Islet precursor cell (in vitro differentiated cells): Measurements from ENCODE around the gene LRRC14B.
"Not testable (repeated sequence)": the region's sequence is repeated elsewhere in the genome, so short reads cannot be mapped to it uniquely, and the experiment has no call there.

Experiments
- DNase-seq: peaks from one replicate; pipeline ENCODE4 v3.0.0-alpha.2; 2018

LRRC14B gene

DNA sequence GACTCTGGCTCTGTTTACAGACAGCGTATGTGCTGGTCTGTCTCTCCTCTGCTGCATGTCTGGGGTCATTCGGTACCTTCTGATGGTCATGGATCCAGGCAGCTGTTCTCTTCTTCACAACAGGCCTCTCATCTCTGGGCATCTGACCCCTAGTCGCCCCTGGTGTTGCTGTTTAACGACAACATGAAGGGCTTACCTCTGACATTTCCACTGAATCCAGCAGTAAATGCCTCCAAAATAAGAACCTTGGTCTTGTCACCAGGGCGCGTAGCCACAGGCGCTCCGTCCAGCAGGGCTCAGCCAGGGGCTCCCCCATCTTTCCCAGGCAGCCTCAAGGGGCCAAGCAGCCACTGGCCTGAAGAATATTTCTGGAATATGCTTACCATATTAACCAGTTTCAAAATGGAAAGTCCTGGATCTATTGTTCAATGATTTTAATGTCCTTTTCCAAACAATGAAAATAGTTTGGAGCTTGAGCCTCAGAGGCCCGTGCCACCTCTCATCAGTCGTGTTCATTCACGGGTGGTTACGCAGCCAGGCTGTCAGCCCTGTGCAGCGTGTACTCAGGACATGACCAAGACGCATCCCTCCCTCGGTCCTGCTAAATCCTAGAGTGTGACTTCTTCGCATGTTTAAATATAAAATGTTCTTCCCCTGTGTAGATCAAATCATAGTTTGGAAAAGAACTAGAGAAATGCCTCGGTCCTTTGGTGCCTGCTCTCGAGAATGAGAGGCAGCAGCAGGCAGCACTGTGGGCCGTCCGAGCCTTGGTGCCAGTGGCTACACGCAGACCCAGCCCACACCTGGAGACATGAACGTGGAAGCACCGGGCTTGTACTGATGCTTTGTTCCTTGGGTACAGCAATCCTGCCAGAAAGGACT lies 30.1 kb upstream of the LRRC14B start:
- DNase-seq: no peak

- DNase-seq: no peak
These were observed 29.5 kb upstream of the LRRC14B start for GRCh38 chr5:161803-162110.

GRCh38 chr5:162190-162564 lies 29.1 kb upstream of the LRRC14B start:
- no peak for DNase-seq

DNA sequence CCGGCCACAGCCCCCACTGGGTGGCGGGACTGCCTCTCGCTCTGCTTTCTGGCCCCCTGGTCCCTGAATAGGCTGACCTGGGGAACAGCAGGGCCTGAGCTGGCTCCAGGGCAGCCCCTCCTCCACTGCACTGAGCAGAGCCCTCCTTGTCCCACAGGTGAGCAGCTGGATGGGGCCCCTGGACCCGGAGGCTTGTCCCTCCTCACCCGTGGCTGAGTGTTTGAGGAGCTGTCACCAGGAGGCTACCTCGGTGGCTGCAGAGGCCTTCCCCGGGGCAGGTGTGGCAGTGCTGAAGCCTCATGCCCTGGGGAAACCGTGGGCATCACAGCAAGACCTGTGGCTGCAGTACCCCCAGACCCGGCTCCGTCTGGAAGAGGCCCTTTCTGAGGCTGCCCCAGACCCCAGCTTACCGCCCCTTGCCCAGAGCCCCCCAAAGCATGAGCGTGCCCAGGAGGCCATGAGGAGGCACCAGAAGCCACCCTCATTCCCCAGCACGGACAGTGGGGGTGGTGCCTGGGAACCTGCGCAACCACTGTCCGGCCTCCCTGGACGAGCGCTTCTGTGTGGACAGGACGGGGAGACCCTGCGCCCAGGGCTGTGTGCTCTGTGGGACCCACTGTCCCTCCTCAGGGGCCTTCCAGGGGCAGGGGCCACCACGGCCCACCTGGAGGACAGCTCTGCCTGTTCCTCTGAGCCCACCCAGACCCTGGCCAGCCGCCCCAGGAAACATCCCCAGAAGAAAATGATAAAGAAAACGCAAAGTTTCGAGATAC lies 28.5 kb upstream of the LRRC14B start:
- DNase-seq: no peak

- no peak for DNase-seq
These were observed 28.0 kb upstream of the LRRC14B start for GRCh38 chr5:163338-163620.

GRCh38 chr5:163841-164240 lies 27.5 kb upstream of the LRRC14B start:
- DNase-seq: no peak

DNA sequence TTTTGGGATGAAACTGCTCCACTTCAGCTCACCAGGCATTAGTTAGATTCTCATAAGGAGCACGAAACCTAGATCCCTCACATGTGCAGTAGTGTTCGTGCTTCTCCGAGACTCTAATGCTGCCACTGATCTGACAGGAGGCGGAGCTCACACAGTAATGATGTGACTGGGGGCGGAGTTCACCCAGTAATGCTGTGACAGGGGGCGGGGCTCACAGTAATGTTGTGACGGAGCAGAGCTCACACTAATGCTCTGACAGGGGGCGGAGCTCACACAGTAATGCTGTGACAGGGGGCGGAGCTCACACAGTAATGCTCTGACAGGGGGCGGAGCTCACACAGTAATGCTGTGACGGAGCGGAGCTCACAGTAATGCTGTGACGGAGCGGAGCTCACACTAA lies 27.1 kb upstream of the LRRC14B start:
- DNase-seq: no peak

- not testable (repeated sequence) for DNase-seq
These were observed 26.5 kb upstream of the LRRC14B start for GRCh38 chr5:164783-165182.

- no peak for DNase-seq
These were observed 24.6 kb upstream of the LRRC14B start for GRCh38 chr5:166441-167372.

DNA sequence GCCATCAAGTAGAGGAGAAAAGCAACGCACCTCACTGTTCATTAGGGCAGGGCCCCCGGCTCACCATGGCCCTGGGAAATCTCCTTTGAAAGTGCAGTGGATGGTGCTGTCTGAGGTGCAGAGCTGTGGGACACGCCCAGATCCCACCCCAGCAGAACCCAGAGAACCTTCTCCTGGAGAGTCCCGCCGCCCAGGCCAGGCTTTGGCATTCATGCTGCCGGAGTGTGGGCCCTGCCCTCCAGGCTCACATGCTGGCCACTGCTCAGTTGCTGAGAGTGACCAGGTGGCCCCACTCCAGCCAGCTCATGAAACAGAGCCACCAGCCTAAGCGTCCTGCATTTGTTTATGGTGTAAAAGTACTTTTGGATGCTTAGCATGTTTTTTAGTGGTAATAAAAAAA lies 23.8 kb upstream of the LRRC14B start:
- DNase-seq: no peak

DNA sequence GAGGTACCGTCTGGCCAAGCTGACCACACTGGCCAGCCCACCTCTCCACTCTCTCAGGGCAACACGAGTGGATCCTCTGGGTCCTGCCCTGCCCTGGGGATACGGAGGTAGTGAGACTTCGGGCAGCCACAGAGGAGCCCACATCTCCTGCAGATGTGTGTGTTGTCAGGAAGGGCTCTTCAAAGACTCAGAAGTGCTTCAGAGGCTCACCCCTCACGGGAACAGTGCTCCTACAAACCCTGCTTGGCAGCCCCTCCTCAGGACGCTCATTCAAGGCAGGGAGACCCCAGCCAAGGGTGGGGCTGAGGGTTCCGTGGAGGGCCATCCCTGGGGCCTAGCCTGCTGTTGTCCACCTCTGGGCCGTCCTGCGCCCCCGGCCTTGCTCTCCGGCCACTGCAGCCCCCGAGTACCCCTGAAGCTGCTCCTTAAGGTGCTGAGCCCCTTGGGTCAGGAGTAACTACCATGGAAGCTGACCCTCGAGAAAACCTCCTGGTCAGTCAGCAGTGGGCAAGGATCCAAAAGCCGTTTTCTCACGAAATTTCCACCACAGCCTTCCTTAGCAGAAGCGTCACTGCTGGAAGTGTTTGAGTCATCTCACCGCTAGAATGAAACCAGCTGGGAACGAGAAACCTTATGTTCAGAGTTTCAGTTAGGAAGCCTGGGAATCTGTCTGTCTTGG lies 23.2 kb upstream of the LRRC14B start:
- no peak for DNase-seq

DNA sequence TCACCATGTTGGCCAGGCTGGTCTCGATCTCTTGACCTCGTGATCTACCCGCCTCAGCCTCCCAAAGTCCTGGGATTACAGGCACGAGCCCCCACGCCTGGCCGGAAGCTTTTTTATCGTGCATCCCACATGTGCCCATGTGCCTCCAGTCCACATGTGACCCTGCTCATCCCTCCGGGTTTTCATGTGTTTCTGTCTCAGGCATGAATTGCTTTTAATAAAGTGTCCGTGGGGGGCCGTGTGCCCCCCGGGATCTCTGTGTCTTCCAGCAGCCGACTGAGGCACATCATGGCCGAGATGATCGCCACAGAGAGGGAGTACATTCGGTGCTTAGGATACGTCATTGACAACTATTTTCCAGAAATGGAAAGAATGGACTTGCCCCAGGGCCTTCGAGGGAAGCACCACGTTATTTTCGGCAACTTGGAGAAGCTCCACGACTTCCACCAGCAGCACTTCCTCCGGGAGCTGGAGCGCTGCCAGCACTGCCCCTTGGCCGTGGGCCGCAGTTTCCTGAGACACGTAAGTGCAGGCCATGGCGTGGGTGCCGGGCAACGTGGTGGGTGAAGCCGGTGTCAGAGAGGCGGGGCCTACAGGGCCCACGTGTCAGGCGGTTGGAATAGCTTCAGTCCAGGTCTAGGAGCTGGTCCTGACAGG lies 22.1 kb upstream of the LRRC14B start:
- DNase-seq: no peak

DNA sequence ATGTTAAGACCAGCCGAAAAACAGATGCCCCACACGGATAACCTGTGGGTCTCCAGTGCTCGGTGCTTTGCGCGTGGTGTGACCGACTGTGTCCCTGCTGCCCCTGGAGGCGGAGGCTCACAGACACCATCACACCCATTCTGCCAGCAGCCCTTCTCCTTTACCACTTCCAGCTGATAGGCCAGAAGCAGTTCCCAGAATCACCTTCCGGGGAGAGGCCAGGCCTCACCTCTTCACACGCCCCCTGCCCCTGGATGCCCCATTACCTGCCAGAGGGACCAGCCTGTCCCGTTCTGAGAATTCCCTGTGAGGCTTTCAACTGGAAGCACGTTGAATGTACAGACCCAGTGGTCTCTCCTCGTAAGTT lies 21.6 kb upstream of the LRRC14B start:
- no peak for DNase-seq

DNA sequence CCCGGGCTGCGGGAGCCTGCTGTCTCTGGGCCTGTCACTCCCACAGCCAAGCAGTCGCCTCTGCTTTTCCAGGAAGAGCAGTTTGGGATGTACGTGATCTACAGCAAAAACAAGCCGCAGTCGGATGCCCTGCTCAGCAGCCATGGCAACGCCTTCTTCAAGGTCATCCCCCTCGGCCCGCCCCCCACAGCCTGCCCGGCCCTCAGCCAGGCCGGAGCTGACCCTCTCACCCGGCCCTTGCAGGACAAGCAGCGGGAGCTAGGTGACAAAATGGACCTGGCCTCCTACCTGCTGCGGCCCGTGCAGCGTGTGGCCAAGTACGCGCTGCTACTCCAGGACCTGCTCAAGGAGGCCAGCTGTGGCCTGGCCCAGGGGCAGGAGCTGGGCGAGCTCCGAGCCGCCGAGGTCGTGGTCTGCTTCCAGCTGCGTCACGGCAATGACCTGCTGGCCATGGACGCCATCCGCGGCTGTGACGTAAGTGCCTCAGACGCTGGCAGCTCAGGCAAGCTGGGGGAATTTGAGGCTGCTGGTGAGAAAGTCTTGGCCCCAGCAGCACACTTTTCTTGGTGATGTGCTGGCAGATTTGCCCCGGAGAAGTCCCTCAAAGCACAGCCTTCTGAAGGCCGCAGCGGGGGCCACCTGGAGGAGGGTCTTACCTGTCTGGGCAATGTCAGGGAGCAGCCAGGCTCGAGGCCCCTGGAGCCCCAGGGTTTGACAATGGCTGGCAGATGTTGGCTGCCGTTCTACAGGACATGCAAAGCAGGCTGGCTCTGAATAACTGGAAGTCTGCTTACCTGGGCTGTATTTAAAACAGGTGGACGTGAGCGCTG lies 20.1 kb upstream of the LRRC14B start:
- no peak for DNase-seq

DNA sequence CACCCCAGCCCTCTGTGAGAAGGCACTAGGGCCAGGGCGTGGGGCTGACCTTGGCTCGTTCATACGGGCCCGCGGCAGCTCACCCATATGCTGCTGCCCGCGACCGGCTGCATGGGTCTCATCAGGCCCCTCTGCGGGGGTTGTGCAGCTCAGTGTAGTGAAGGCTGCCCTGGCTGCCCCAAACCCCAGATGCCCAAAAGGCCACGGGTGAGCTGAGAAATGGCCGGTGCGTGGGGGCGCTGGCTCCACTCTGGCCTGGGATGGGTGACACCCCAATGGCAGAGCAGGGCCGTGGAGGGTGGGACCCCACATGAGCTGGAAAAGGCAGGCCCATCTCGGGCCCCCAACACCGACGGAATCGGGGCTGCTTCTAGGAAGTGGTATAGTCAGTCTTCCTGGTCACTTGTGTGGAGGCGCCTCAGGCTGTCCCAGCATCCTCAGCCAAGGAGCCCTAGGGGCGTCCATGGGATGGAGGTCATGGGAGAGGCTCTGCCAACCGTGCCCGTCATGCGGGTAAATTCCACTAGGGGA lies 19.4 kb upstream of the LRRC14B start:
- no peak for DNase-seq

DNA sequence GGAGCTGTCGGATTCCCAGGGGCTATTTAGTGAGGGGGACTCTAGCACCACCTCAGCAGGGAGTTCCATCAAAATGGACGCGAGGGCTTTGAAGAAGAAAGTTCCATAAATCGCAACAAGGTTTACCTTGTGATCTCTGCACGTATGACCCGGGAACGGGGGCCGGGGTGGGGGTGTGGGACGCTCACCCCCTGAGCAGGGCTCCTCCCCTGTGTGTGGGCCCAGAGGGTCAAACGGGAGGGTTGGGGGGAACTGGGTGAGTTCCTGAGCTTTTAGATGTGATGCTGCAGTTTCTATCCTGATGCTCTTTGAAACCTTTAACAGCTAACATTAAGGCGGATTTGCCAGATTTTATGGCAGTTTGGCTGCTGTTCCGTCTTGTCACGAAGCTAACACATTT lies 18.9 kb upstream of the LRRC14B start:
- DNase-seq: no peak

GRCh38 chr5:172841-173251 lies 18.4 kb upstream of the LRRC14B start:
- DNase-seq: no peak

DNA sequence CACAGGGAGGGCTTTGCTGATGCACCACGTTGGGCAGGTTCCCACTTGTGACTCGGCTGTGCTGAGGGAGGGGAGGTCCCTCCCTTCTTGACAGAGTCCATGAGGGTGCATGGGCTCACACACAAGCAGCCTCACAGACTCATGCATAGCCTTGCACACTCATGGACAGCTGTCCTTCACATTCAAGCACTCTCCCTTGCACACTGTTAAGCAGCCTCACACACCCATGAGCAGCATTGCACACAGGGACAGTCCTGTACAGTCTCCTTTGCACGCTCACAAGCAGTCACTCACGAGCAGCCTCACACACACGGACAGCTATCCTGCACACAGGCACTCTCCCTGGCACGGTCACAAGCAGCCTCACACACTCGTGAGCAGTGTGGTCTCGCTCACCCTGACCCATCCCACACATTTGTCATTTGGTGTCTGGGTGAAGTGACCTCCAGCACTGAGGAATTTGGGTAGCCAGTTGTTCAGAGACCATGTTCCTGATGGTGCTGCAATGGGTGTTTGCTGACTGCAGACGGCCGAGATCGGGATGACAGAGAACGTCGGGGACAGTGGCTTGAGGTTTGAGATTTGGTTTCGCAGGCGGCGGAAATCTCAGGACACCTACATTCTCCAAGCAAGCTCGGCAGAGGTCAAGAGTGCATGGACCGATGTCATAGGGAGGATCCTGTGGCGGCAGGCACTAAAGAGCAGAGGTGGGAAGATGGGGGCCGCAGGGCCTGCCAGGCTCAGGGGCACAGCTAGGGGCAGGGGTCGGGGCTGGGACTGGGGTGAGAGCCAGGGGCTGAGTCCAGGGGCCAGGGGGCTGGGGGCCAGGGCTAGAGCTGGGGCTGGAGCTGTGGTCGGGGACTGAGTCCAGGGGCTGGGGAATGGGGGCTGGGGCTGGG lies 17.7 kb upstream of the LRRC14B start:
- no peak for DNase-seq

- DNase-seq: no peak
These were observed 17.0 kb upstream of the LRRC14B start for GRCh38 chr5:174291-174600.

- DNase-seq: no peak
These were observed 16.3 kb upstream of the LRRC14B start for GRCh38 chr5:174876-175465.
